SK-N-SH (cell line): ENCODE results near the gene NIPAL3.

ENCODE experiments used
- CTCF ChIP-seq: fragments of 200-600 bp; sonication (generic); IDR thresholded peaks from 2 replicates; pipeline ENCODE4 v1.6.1; 2017; ENCODE audit warnings: antibody characterized with exemption, mild to moderate bottlenecking, moderate library complexity
- NFIC ChIP-seq: IDR thresholded peaks from 2 replicates; pipeline ENCODE4 v1.4.0; 2012; ENCODE audit warnings: borderline replicate concordance
- PBX3 ChIP-seq: IDR thresholded peaks from 2 replicates; pipeline ENCODE4; 2012
- POLR2AphosphoS5 ChIP-seq: IDR thresholded peaks from 2 replicates; pipeline ENCODE4 v1.6.1; 2012; ENCODE audit warnings: low read depth, low read length
- RCOR1 ChIP-seq: fragments of 150-350 bp; IDR thresholded peaks from 2 replicates; pipeline ENCODE4 v1.6.1; 2017; ENCODE audit warnings: antibody characterized with exemption, low read length
- REST ChIP-seq: IDR thresholded peaks from 2 replicates; pipeline ENCODE4 v1.6.1; 2012; ENCODE audit warnings: mild to moderate bottlenecking, low read depth, low read length, moderate library complexity
- TCF12 ChIP-seq: IDR thresholded peaks from 2 replicates; pipeline ENCODE4 v1.4.0; 2012
- TEAD4 ChIP-seq: IDR thresholded peaks from 2 replicates; pipeline ENCODE4 v1.4.0; 2012; ENCODE audit warnings: mild to moderate bottlenecking, borderline replicate concordance; ENCODE audit not compliant: insufficient read depth
- YY1 ChIP-seq: IDR thresholded peaks from 2 replicates; pipeline ENCODE4 v1.4.0; 2012; ENCODE audit warnings: low read depth, mild to moderate bottlenecking
- ZBTB33 ChIP-seq: IDR thresholded peaks from 2 replicates; pipeline ENCODE4 v1.4.0; 2012; ENCODE audit warnings: low read depth, borderline replicate concordance

GRCh38 chr1:24366707-24367106, 48.9 kb upstream of the NIPAL3 start:
- no peak for TF ChIP-seq NFIC
- no peak for TF ChIP-seq CTCF
- TF ChIP-seq ZBTB33 = no peak
- no peak for TF ChIP-seq REST
- no peak for TF ChIP-seq POLR2AphosphoS5
- no peak for TF ChIP-seq YY1
- TF ChIP-seq RCOR1 = no peak
- TF ChIP-seq PBX3 = no peak
- TF ChIP-seq TCF12 = no peak
- no peak for TF ChIP-seq TEAD4
